ENCODE data around the gene NHS. TPM values are rescaled to one million over a fixed set of nuclear protein-coding genes. Genes with fewer than 3 reads are reported as not detected.

NHS gene
- total RNA-seq, 1 experiment from 2014 or later = 2.2 TPM

GRCh38 chrX:17475449-17476217, 100.6 kb downstream of the NHS start:
- no TSS peak for BruUV-seq (replicated peaks)
- Mint-ChIP-seq H3K9me3 (ENCODE audit: unreplicated experiment) (no peaks in the 10 kb centered on the region), H3K4me3 (ENCODE audit: unreplicated experiment) (no peak overlapping the region), H3K27ac (ENCODE audit: unreplicated experiment) (no peak overlapping the region), H3K4me1 (ENCODE audit: low read depth, unreplicated experiment) (no peaks in the 10 kb centered on the region), H3K36me3 (ENCODE audit: insufficient read depth, unreplicated experiment) (no peaks in the 10 kb centered on the region), H3K27me3 (ENCODE audit: insufficient read depth, unreplicated experiment) (peaks cover 3% of the 10 kb centered on the region)
- POLR2A ChIA-PET = no interaction called here
- peaks cover 3% of the 10 kb centered on the region; the same call in 1 of the 2 replicates for H3K4me1 ChIP-seq
- no peak overlapping the region for H3K4me3 ChIP-seq (ENCODE audit: low read depth, low read length)
- H3K36me3 ChIP-seq (ENCODE audit: control insufficient read depth, insufficient read depth, low read length) = no peaks in the 10 kb centered on the region
- intact Hi-C loops (cut with micrococcal nuclease; ENCODE audit: unreplicated experiment) = no loop called here
- no peaks in the 10 kb centered on the region for H3K27me3 ChIP-seq (replicated peaks; ENCODE audit: control insufficient read depth, insufficient read depth, low read length)
- TF ChIP-seq CTCF (IDR thresholded peaks at IDR 0.05; ENCODE audit: insufficient read depth in 1 of 2, low read depth in 1 of 2, low read length in 1 of 2, severe bottlenecking in 1 of 2, unreplicated experiment in 1 of 2) = no peak
- no peak for DNase-seq
- CTCF ChIA-PET = no interaction called here
- H3K9me3 ChIP-seq = no peaks in the 10 kb centered on the region

- Mint-ChIP-seq H3K36me3 (ENCODE audit: insufficient read depth, unreplicated experiment) (no peaks in the 10 kb centered on the region), H3K9me3 (ENCODE audit: unreplicated experiment) (no peaks in the 10 kb centered on the region), H3K4me3 (ENCODE audit: unreplicated experiment) (no peak overlapping the region), H3K27ac (ENCODE audit: unreplicated experiment) (no peak overlapping the region), H3K27me3 (ENCODE audit: insufficient read depth, unreplicated experiment) (peaks cover 3% of the 10 kb centered on the region), H3K4me1 (ENCODE audit: low read depth, unreplicated experiment) (no peaks in the 10 kb centered on the region)
- CTCF ChIA-PET = no interaction called here
- no peak for DNase-seq
- BruUV-seq (replicated peaks) = no TSS peak
- TF ChIP-seq CTCF (IDR thresholded peaks at IDR 0.05; ENCODE audit: insufficient read depth in 1 of 2, low read depth in 1 of 2, low read length in 1 of 2, severe bottlenecking in 1 of 2, unreplicated experiment in 1 of 2) = no peak
- Histone ChIP-seq H3K4me1 (peaks cover 3% of the 10 kb centered on the region; the same call in 1 of the 2 replicates), H3K27me3 (replicated peaks; ENCODE audit: control insufficient read depth, insufficient read depth, low read length) (no peaks in the 10 kb centered on the region), H3K4me3 (ENCODE audit: low read depth, low read length) (no peak overlapping the region), H3K9me3 (no peaks in the 10 kb centered on the region), H3K36me3 (ENCODE audit: control insufficient read depth, insufficient read depth, low read length) (no peaks in the 10 kb centered on the region)
- intact Hi-C loops (cut with micrococcal nuclease; ENCODE audit: unreplicated experiment) = no loop called here
- POLR2A ChIA-PET = no interaction called here
Measured at GRCh38 chrX:17476411-17476810, 101.4 kb downstream of the NHS start.

GRCh38 chrX:17481086-17481485, 106.1 kb downstream of the NHS start:
- Histone ChIP-seq H3K4me3 (ENCODE audit: low read depth, low read length) (no peak overlapping the region), H3K9me3 (no peaks in the 10 kb centered on the region), H3K36me3 (ENCODE audit: control insufficient read depth, insufficient read depth, low read length) (no peaks in the 10 kb centered on the region), H3K27me3 (replicated peaks; ENCODE audit: control insufficient read depth, insufficient read depth, low read length) (no peaks in the 10 kb centered on the region), H3K4me1 (no peaks in the 10 kb centered on the region)
- POLR2A ChIA-PET = no interaction called here
- DNase-seq = no peak
- no peak overlapping the region for H3K4me3 Mint-ChIP-seq (ENCODE audit: unreplicated experiment)
- no peak for TF ChIP-seq CTCF (IDR thresholded peaks at IDR 0.05; ENCODE audit: insufficient read depth in 1 of 2, low read depth in 1 of 2, low read length in 1 of 2, severe bottlenecking in 1 of 2, unreplicated experiment in 1 of 2)
- no peak overlapping the region for H3K27ac Mint-ChIP-seq (ENCODE audit: unreplicated experiment)
- H3K9me3 Mint-ChIP-seq (ENCODE audit: unreplicated experiment) = no peaks in the 10 kb centered on the region
- CTCF ChIA-PET = no interaction called here
- intact Hi-C loops (cut with micrococcal nuclease; ENCODE audit: unreplicated experiment) = no loop called here
- H3K27me3 Mint-ChIP-seq (ENCODE audit: insufficient read depth, unreplicated experiment) = peaks cover 3% of the 10 kb centered on the region
- BruUV-seq (replicated peaks) = no TSS peak
- no peaks in the 10 kb centered on the region for H3K36me3 Mint-ChIP-seq (ENCODE audit: insufficient read depth, unreplicated experiment)
- no peaks in the 10 kb centered on the region for H3K4me1 Mint-ChIP-seq (ENCODE audit: low read depth, unreplicated experiment)

Data from Caco-2 (cell line).